Ovary (tissue), 9 donors: ENCODE data around the gene LAMP5. TPM values are rescaled to one million over a fixed set of nuclear protein-coding genes. Genes with fewer than 3 reads are reported as not detected.

ENCODE experiments used
- DNase-seq, 5 donors: peaks; one replicate each; pipeline ENCODE4 v3.0.0-alpha.2; 2019 to 2020
- H3K27ac ChIP-seq, 2 donors: fragments of 200-600 bp; one replicate each; pipeline versions ENCODE4 v1.5.1 to v1.8.0; 2019 to 2022
- H3K27me3 ChIP-seq: fragments of 200-600 bp; one replicate; pipeline ENCODE4 v1.8.0; 2022
- H3K36me3 ChIP-seq: fragments of 200-600 bp; sonication (generic); one replicate; pipeline ENCODE4 v1.5.1; 2019
- H3K4me1 ChIP-seq: one replicate; pipeline ENCODE4 v1.8.1; 2013; ENCODE audit warnings: mild to moderate bottlenecking, moderate library complexity; ENCODE audit not compliant: insufficient read depth
- H3K4me3 ChIP-seq: fragments of 200-600 bp; sonication (generic); one replicate; pipeline ENCODE4 v1.5.1; 2017
- H3K9me3 ChIP-seq, 2 donors: fragments of 200-600 bp in 1 of 2; sonication (generic) in 1 of 2; one replicate each; pipeline versions ENCODE4 v1.5.1 to v1.8.1; 2013 to 2019; ENCODE audit warnings: mild to moderate bottlenecking in 1 of 2, moderate library complexity in 1 of 2
- EP300 ChIP-seq: sonication (generic); formaldehyde crosslinking; IDR thresholded peaks from one replicate; pipeline ENCODE4 v1.6.1; 2017; ENCODE audit warnings: antibody characterized with exemption
- POLR2A ChIP-seq: fragments of 450-650 bp; IDR thresholded peaks from one replicate; pipeline ENCODE4 v1.6.1; 2017; ENCODE audit warnings: antibody characterized with exemption, mild to moderate bottlenecking, moderate library complexity
- whole genome bisulfite sequencing, 3 donors: extraction: QIAGEN DNeasy Blood & Tissue Kit in 1 of 3; methylation state at CpG; one replicate each; pipeline versions ENCODE4 v1.1.5 to v1.1.7; 2013 to 2017; 5-methylcytosine and 5-hydroxymethylcytosine counted together
- intact Hi-C, 4 donors: fragments of 100-400 bp; cut with DNase I; formaldehyde crosslinking; loops; one replicate each; pipeline versions ENCODE4 v1.11.0 to v1.15.1; 2022 to 2023
- polyA plus RNA-seq, 2 donors: library from polyadenylated mRNA; stranded (reverse); fragments of 200-250 nt in 1 of 2; fragments of 350-450 nt in 1 of 2; fragmentation: Illumina TruSeq in 1 of 2; extraction: RNeasy Lipid Tissue Mini Kit (QIAGEN cat#74804) in 1 of 2; gene quantifications; one replicate each; pipeline ENCODE4 v1.2.3, GENCODE V29; 2013 to 2014
- total RNA-seq, 7 donors: library from RNA; depleted of rRNA in 2 of 7; stranded (reverse); fragments of >200 nt in 2 of 7; fragmentation: NEBNext Ultra II Directional in 3 of 7; extraction: Animal tissue kit (Norgen Biotek cat#: 25700) in 3 of 7; gene quantifications; one replicate each; pipeline versions ENCODE4 v1.1.0 to v1.2.4, GENCODE V29; 2016 to 2023
- TF ChIP-seq, protein P1 (sequence below), 3 donors: fragments of 450-650 bp in 2 of 3; fragments of 200-600 bp in 1 of 3; IDR thresholded peaks; one replicate each; pipeline versions ENCODE4 v1.5.1 to v1.8.0; 2016 to 2022; ENCODE audit warnings: antibody characterized with exemption in 3 of 3, mild to moderate bottlenecking in 1 of 3
- donor health status: DM: no; HTN: no; CAD: no; lungs with moderate emphysema.
- donor health status: DM: no; HTN: no; CAD: no.
- donor health status: Bipolar disorder and iron deficiency.
- donor health status: DM: yes; HTN: yes; CAD: no.
- donor health status: DM: no; HTN: no; CAD: no.
- donor health status: DM: yes; HTN: yes; CAD: no.

Gene LAMP5
- total and polyA plus RNA-seq, 9 donors, result 0.91 to 39.5 (median 5.2) TPM

DNA sequence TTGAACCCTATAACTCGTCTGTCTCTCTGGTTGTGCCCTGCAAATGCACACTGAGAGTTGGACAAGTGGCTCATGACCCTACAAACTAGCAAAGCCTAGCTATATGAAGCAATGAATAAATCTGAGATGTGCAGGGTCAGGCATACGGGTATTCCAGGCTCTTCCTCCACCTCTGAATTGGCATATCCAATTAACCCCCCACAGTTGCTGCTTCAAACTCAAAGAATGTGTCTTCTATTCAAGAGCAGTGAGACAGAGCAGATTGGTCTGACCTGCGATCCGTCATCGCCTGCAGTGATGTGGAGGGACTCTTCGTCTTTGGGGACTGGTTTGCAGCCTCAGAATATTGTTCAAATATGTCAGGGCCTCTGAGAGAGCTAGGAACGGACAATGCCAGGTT lies 59.8 kb downstream of the LAMP5 start:
- no peak overlapping the region for H3K27ac ChIP-seq
- H3K9me3 ChIP-seq, result no peaks in the 10 kb centered on the region
- no peak overlapping the region for H3K4me3 ChIP-seq
- intact Hi-C loops, result no loop called here
- H3K27me3 ChIP-seq, result no peaks in the 10 kb centered on the region
- DNase-seq, result no peak
- TF ChIP-seq EP300, result no peak
- TF ChIP-seq, protein P1, sequence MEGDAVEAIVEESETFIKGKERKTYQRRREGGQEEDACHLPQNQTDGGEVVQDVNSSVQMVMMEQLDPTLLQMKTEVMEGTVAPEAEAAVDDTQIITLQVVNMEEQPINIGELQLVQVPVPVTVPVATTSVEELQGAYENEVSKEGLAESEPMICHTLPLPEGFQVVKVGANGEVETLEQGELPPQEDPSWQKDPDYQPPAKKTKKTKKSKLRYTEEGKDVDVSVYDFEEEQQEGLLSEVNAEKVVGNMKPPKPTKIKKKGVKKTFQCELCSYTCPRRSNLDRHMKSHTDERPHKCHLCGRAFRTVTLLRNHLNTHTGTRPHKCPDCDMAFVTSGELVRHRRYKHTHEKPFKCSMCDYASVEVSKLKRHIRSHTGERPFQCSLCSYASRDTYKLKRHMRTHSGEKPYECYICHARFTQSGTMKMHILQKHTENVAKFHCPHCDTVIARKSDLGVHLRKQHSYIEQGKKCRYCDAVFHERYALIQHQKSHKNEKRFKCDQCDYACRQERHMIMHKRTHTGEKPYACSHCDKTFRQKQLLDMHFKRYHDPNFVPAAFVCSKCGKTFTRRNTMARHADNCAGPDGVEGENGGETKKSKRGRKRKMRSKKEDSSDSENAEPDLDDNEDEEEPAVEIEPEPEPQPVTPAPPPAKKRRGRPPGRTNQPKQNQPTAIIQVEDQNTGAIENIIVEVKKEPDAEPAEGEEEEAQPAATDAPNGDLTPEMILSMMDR (IDR thresholded peaks at IDR 0.05), result no peak
- TF ChIP-seq POLR2A, result no peak
- H3K36me3 ChIP-seq, result no peaks in the 10 kb centered on the region
- 77 to 86% (median 83%) methylated on average over 7 of the region's 7 CpGs for WGBS, 3 donors
- H3K4me1 ChIP-seq, result no peaks in the 10 kb centered on the region

GRCh38 chr20:9574776-9575175 lies 60.4 kb downstream of the LAMP5 start:
- no peak for TF ChIP-seq POLR2A
- TF ChIP-seq, protein P1 (IDR thresholded peaks at IDR 0.05), result no peak
- TF ChIP-seq EP300, result no peak
- Histone ChIP-seq H3K36me3 (no peaks in the 10 kb centered on the region), H3K9me3 (no peaks in the 10 kb centered on the region), H3K27me3 (no peaks in the 10 kb centered on the region), H3K4me3 (no peak overlapping the region), H3K4me1 (no peaks in the 10 kb centered on the region), H3K27ac (no peak overlapping the region)
- DNase-seq, result no peak
- WGBS, 3 donors, result 80 to 86% (median 86%) methylated on average over 3 of the region's 3 CpGs
- intact Hi-C loops, result no loop called here

DNA sequence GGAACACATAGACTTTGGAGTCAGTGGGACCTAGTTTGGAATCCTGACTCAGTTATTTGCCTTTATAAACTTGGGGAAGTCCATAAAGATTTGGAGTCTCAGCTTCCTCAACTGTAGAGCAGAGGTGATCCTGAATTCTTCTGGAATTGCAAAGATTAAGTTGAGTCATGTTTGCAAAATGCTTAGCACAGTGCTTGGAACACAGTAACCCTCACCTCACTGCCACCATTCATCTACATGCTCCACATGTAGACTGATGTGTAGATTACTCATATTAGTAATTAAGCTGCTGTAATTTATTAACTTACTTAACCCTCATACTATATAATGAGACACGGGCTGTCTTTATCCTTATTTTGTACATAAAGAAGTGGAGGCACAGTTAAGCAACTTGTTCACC lies 61.4 kb downstream of the LAMP5 start:
- DNase-seq, result no peak
- Histone ChIP-seq H3K4me3 (no peak overlapping the region), H3K9me3 (no peaks in the 10 kb centered on the region), H3K27me3 (no peaks in the 10 kb centered on the region), H3K4me1 (no peaks in the 10 kb centered on the region), H3K36me3 (no peaks in the 10 kb centered on the region), H3K27ac (no peak overlapping the region)
- no peak for TF ChIP-seq EP300
- TF ChIP-seq POLR2A, result no peak
- TF ChIP-seq, protein P1 (IDR thresholded peaks at IDR 0.05), result no peak
- WGBS, 3 donors, result 88 to 95% (median 94%) methylated on average over 1 of the region's 1 CpG
- intact Hi-C loops, result no loop called here

DNA sequence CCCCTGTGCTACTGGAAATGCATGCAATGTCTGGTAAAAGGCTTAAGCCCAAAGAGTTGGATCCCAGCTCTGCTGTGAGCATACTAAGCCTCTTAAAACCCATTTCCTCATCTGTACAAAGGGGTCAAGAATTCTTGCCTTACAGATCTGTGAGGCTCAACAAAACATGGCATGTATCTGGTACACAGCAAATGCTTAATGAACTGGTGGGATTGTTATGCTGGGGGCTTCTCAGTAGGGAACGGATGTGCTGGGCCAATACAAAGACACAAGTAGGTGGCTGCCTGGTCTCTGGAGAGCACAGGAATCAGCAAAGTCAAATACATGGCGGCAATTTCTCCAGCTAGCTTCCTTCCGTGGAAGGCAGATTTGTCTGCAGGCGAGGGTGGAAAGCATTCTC lies 62.3 kb downstream of the LAMP5 start:
- no peaks in the 10 kb centered on the region for H3K36me3 ChIP-seq
- TF ChIP-seq EP300 (no peak), POLR2A (no peak)
- TF ChIP-seq, protein P1 (IDR thresholded peaks at IDR 0.05), result no peak
- no peaks in the 10 kb centered on the region for H3K4me1 ChIP-seq
- H3K27me3 ChIP-seq, result no peaks in the 10 kb centered on the region
- WGBS, 3 donors, result 85 to 93% (median 92%) methylated on average over 4 of the region's 4 CpGs
- no peak overlapping the region for H3K4me3 ChIP-seq
- no peak for DNase-seq
- H3K27ac ChIP-seq, result no peak overlapping the region
- no peaks in the 10 kb centered on the region for H3K9me3 ChIP-seq
- intact Hi-C loops, result no loop called here

DNA sequence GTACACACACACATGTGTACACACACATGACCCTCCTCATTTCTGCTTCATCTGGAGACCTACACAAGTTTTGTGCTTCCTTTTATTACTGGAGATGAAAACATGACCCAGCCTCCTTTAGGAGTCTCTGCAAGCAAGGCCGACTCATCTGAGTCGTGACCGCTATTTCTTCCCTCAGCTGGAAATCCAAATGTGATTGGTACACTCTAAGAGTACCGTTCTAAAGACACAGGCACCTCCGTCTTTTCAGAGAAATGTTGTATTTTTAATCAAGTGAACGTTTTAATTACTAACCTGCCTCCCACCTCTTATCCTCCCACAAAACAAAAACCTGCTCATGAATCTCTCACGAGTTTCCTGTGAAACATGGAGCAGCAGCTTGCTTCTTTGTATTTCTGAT lies 63.0 kb downstream of the LAMP5 start:
- intact Hi-C loops, result no loop called here
- H3K27me3 ChIP-seq, result no peaks in the 10 kb centered on the region
- 64 to 74% (median 68%) methylated on average over 7 of the region's 7 CpGs for WGBS, 3 donors
- H3K9me3 ChIP-seq, result no peaks in the 10 kb centered on the region
- DNase-seq, result no peak
- H3K4me3 ChIP-seq, result no peak overlapping the region
- H3K4me1 ChIP-seq, result no peaks in the 10 kb centered on the region
- no peaks in the 10 kb centered on the region for H3K36me3 ChIP-seq
- no peak overlapping the region for H3K27ac ChIP-seq
- TF ChIP-seq POLR2A (no peak), EP300 (no peak)
- TF ChIP-seq, protein P1 (IDR thresholded peaks at IDR 0.05), result no peak
